ENCODE measurements around the gene CLRN2. TPM values are rescaled to one million over a fixed set of nuclear protein-coding genes. Genes with fewer than 3 reads are reported as not detected.

CLRN2 gene
- polyA plus RNA-seq, 3 donors from 2014 or later = not detected

- H3K27ac Mint-ChIP-seq = peak overlapping the region; percentile 3 to 57 (median 22)
- H3K4me1 Mint-ChIP-seq = peaks cover 29 to 38% of the 10 kb centered on the region in 2 donors
- DNase-seq = no peak
- no peaks in the 10 kb centered on the region for H3K36me3 Mint-ChIP-seq
- H3K27me3 Mint-ChIP-seq (ENCODE audit: low read depth in 3 of 3) = peaks cover 0 to 6% (median 5%) of the 10 kb centered on the region in 3 donors
- H3K9me3 Mint-ChIP-seq = no peaks in the 10 kb centered on the region
- peak overlapping the region; percentile 77 to 95 (median 81) for H3K4me3 Mint-ChIP-seq
These were observed 1.8 kb upstream of the CLRN2 start for GRCh38 chr4:17512973-17513665.

- peaks cover 0 to 2% (median 0%) of the 10 kb centered on the region in 6 donors for H3K9me3 Mint-ChIP-seq
- no peaks in the 10 kb centered on the region for H3K36me3 Mint-ChIP-seq
- peaks cover 18 to 21% of the 10 kb centered on the region in 2 donors for H3K4me1 Mint-ChIP-seq
- H3K4me3 Mint-ChIP-seq = no peak overlapping the region
- DNase-seq = no peak
- no peak overlapping the region for H3K27ac Mint-ChIP-seq
- H3K27me3 Mint-ChIP-seq (ENCODE audit: low read depth in 3 of 3) = peaks cover 0 to 8% (median 6%) of the 10 kb centered on the region in 3 donors
These were observed 761 bp downstream of the CLRN2 start for GRCh38 chr4:17515445-17516407.

- Mint-ChIP-seq H3K27me3 (ENCODE audit: low read depth in 3 of 3) (peaks cover 3 to 12% (median 6%) of the 10 kb centered on the region in 3 donors), H3K9me3 (peaks cover 0 to 2% (median 0%) of the 10 kb centered on the region in 6 donors), H3K4me1 (peaks cover 9 to 11% of the 10 kb centered on the region in 2 donors), H3K4me3 (no peak overlapping the region), H3K27ac (no peak overlapping the region), H3K36me3 (no peaks in the 10 kb centered on the region)
- no peak for DNase-seq
These were observed 2.0 kb downstream of the CLRN2 start for GRCh38 chr4:17516980-17517379.

- no peak overlapping the region for H3K4me3 Mint-ChIP-seq
- H3K27me3 Mint-ChIP-seq (ENCODE audit: low read depth in 3 of 3) = peaks cover 3 to 12% (median 6%) of the 10 kb centered on the region in 3 donors
- peaks cover 0 to 2% (median 0%) of the 10 kb centered on the region in 6 donors for H3K9me3 Mint-ChIP-seq
- DNase-seq = no peak
- H3K4me1 Mint-ChIP-seq = peaks cover 3 to 5% of the 10 kb centered on the region in 2 donors
- H3K27ac Mint-ChIP-seq = no peak overlapping the region
- no peaks in the 10 kb centered on the region for H3K36me3 Mint-ChIP-seq
These were observed 2.7 kb downstream of the CLRN2 start for GRCh38 chr4:17517664-17518063.

GRCh38 chr4:17521595-17521994 is 6.6 kb downstream of the CLRN2 start:
- H3K27ac Mint-ChIP-seq = no peak overlapping the region
- no peak for DNase-seq
- peaks cover 3 to 18% (median 7%) of the 10 kb centered on the region in 3 donors for H3K27me3 Mint-ChIP-seq (ENCODE audit: low read depth in 3 of 3)
- H3K9me3 Mint-ChIP-seq = peaks cover 0 to 2% (median 0%) of the 10 kb centered on the region in 6 donors
- no peaks in the 10 kb centered on the region for H3K36me3 Mint-ChIP-seq
- no peaks in the 10 kb centered on the region for H3K4me1 Mint-ChIP-seq
- H3K4me3 Mint-ChIP-seq = no peak overlapping the region

- Mint-ChIP-seq H3K9me3 (peaks cover 0 to 2% (median 0%) of the 10 kb centered on the region in 6 donors), H3K4me3 (no peak overlapping the region), H3K4me1 (no peaks in the 10 kb centered on the region), H3K36me3 (no peaks in the 10 kb centered on the region), H3K27ac (no peak overlapping the region), H3K27me3 (ENCODE audit: low read depth in 3 of 3) (peaks cover 4 to 18% (median 4%) of the 10 kb centered on the region in 3 donors)
- DNase-seq = no peak
These were observed 8.7 kb downstream of the CLRN2 start for GRCh38 chr4:17523662-17524061.

- Mint-ChIP-seq H3K9me3 (no peaks in the 10 kb centered on the region), H3K36me3 (no peaks in the 10 kb centered on the region), H3K4me3 (no peak overlapping the region), H3K4me1 (no peaks in the 10 kb centered on the region), H3K27me3 (ENCODE audit: low read depth in 3 of 3) (peaks cover 1 to 11% (median 4%) of the 10 kb centered on the region in 3 donors), H3K27ac (no peak overlapping the region)
- DNase-seq = no peak
These were observed 11.9 kb downstream of the CLRN2 start for GRCh38 chr4:17526695-17527477.

- Mint-ChIP-seq H3K9me3 (no peaks in the 10 kb centered on the region), H3K27me3 (ENCODE audit: low read depth in 3 of 3) (peaks cover 1 to 8% (median 2%) of the 10 kb centered on the region in 3 donors), H3K36me3 (no peaks in the 10 kb centered on the region), H3K4me3 (no peak overlapping the region), H3K4me1 (no peaks in the 10 kb centered on the region), H3K27ac (no peak overlapping the region)
- DNase-seq = no peak
These were observed 13.7 kb downstream of the CLRN2 start for GRCh38 chr4:17528551-17529165.

- H3K9me3 Mint-ChIP-seq = no peaks in the 10 kb centered on the region
- DNase-seq = no peak
- no peak overlapping the region for H3K4me3 Mint-ChIP-seq
- H3K27ac Mint-ChIP-seq = no peak overlapping the region
- no peaks in the 10 kb centered on the region for H3K4me1 Mint-ChIP-seq
- H3K27me3 Mint-ChIP-seq (ENCODE audit: low read depth in 3 of 3) = peaks cover 0 to 3% (median 1%) of the 10 kb centered on the region in 3 donors
- H3K36me3 Mint-ChIP-seq = no peaks in the 10 kb centered on the region
These were observed 16.7 kb downstream of the CLRN2 start for GRCh38 chr4:17531538-17532285.

- Mint-ChIP-seq H3K4me3 (no peak overlapping the region), H3K36me3 (no peaks in the 10 kb centered on the region), H3K4me1 (no peaks in the 10 kb centered on the region), H3K9me3 (no peaks in the 10 kb centered on the region), H3K27me3 (ENCODE audit: low read depth in 3 of 3) (peaks cover 0 to 7% (median 0%) of the 10 kb centered on the region in 3 donors), H3K27ac (no peak overlapping the region)
- DNase-seq = no peak
These were observed 19.7 kb downstream of the CLRN2 start for GRCh38 chr4:17534705-17535104.

GRCh38 chr4:17535242-17535641 is 20.3 kb downstream of the CLRN2 start:
- peaks cover 0 to 7% (median 0%) of the 10 kb centered on the region in 3 donors for H3K27me3 Mint-ChIP-seq (ENCODE audit: low read depth in 3 of 3)
- no peak overlapping the region for H3K4me3 Mint-ChIP-seq
- no peaks in the 10 kb centered on the region for H3K4me1 Mint-ChIP-seq
- H3K27ac Mint-ChIP-seq = no peak overlapping the region
- no peaks in the 10 kb centered on the region for H3K36me3 Mint-ChIP-seq
- no peak for DNase-seq
- no peaks in the 10 kb centered on the region for H3K9me3 Mint-ChIP-seq

GRCh38 chr4:17535906-17536305 is 20.9 kb downstream of the CLRN2 start:
- no peak overlapping the region for H3K27ac Mint-ChIP-seq
- DNase-seq = no peak
- H3K27me3 Mint-ChIP-seq (ENCODE audit: low read depth in 3 of 3) = peaks cover 0 to 7% (median 3%) of the 10 kb centered on the region in 3 donors
- H3K4me3 Mint-ChIP-seq = no peak overlapping the region
- H3K36me3 Mint-ChIP-seq = no peaks in the 10 kb centered on the region
- H3K4me1 Mint-ChIP-seq = no peaks in the 10 kb centered on the region
- no peaks in the 10 kb centered on the region for H3K9me3 Mint-ChIP-seq
